Right cardiac atrium (tissue), 5 donors: Measurements from ENCODE around the gene CSNK1G1. TPM values are rescaled to one million over a fixed set of nuclear protein-coding genes. Genes with fewer than 3 reads are reported as not detected.
"Not testable (repeated sequence)": the region's sequence is repeated elsewhere in the genome, so short reads cannot be mapped to it uniquely, and the experiment has no call there.

Experiments
- ATAC-seq, 2 donors: fragments of 200-7000 bp; cut with Tn5 transposase; one replicate each; pipeline versions ENCODE4 v1.8.0 to v1.9.1; 2020; ENCODE audit warnings: moderate library complexity in 2 of 2, mild to moderate bottlenecking in 1 of 2
- DNase-seq, 3 donors: peaks; one replicate each; pipeline ENCODE4 v3.0.0-alpha.2; 2020
- H3K27ac ChIP-seq: one replicate; pipeline ENCODE4 v1.5.1; 2013; ENCODE audit warnings: mild to moderate bottlenecking, low read length, control low read depth, moderate library complexity
- H3K27me3 ChIP-seq: one replicate; pipeline ENCODE4 v1.6.1; 2013; ENCODE audit not compliant: control insufficient read depth, insufficient read depth
- H3K4me1 ChIP-seq: one replicate; pipeline ENCODE4 v1.6.1; 2013; ENCODE audit warnings: low read length; ENCODE audit not compliant: control insufficient read depth, insufficient read depth
- H3K4me3 ChIP-seq: one replicate; pipeline ENCODE4 v1.5.1; 2013; ENCODE audit warnings: low read length, control low read depth
- H3K9me3 ChIP-seq: one replicate; pipeline ENCODE4 v1.6.1; 2013; ENCODE audit warnings: low read length; ENCODE audit not compliant: control insufficient read depth
- WGBS: extraction: QIAGEN DNeasy Blood & Tissue Kit; methylation state at CpG from one replicate; pipeline ENCODE4 v1.1.7; 2013; 5-methylcytosine and 5-hydroxymethylcytosine counted together
- intact Hi-C, 4 donors: fragments of 100-400 bp; cut with DNase I; formaldehyde crosslinking; loops; one replicate each; pipeline versions ENCODE4 v1.11.0 to v1.14.0; 2022 to 2023
- polyA plus RNA-seq: library from polyadenylated mRNA; stranded (reverse); fragments of 200-250 nt; gene quantifications from one replicate; pipeline ENCODE4 v1.2.3, GENCODE V29; 2013
- total RNA-seq, 4 donors: library from RNA; stranded (reverse); fragmentation: NEBNext Ultra II Directional; extraction: Animal tissue kit (Norgen Biotek cat#: 25700); gene quantifications; one replicate each; pipeline ENCODE4 v1.2.1, GENCODE V29; 2021
- donor health status: healthy with polysubstance abuse.
- donor health status: DM: no; HTN: yes; CAD: no.
- donor health status: DM: no; HTN: no; CAD: no.
- donor health status: DM: no; HTN: yes; CAD: no; lungs with severe emphysema.
- donor health status: DM: yes; HTN: yes; CAD: no.

The CSNK1G1 gene
- total and polyA plus RNA-seq, 5 donors = 2.3 to 11.5 (median 7.7) TPM

GRCh38 chr15:64235552-64235951 is 120.4 kb downstream of the CSNK1G1 start:
- H3K4me3 ChIP-seq = no peak overlapping the region
- intact Hi-C loops = no loop called here
- H3K27me3 ChIP-seq = no peaks in the 10 kb centered on the region
- H3K27ac ChIP-seq = no peak overlapping the region
- DNase-seq (no peak), ATAC-seq (no peak)
- 98% methylated on average over 4 of the region's 4 CpGs for WGBS
- H3K9me3 ChIP-seq = no peaks in the 10 kb centered on the region
- H3K4me1 ChIP-seq = no peaks in the 10 kb centered on the region

DNA sequence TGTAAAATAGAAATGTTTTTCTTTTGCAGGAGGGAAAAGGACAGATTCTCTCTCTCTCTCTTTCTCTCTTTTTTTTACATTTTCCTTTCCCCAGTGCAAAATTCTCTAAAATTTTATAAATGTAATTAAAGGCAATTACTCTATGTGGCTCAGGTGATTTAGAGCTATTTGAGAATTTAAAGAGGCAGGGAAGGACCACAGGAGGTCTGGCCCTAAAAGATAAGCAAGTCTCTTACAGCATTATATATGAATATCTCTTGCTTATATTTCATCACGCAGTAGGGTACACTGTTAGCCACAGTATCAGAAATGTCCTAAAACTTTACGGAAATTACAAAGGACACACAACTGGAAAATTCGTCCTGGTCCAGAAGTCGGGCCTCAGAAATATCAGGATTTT is 122.7 kb downstream of the CSNK1G1 start:
- H3K9me3 ChIP-seq = no peaks in the 10 kb centered on the region
- WGBS = 98% methylated on average over 4 of the region's 4 CpGs
- H3K4me3 ChIP-seq = no peak overlapping the region
- no peaks in the 10 kb centered on the region for H3K4me1 ChIP-seq
- intact Hi-C loops = no loop called here
- ATAC-seq = no peak
- DNase-seq = no peak
- no peak overlapping the region for H3K27ac ChIP-seq
- H3K27me3 ChIP-seq = no peaks in the 10 kb centered on the region

GRCh38 chr15:64232400-64232799 is 123.6 kb downstream of the CSNK1G1 start:
- H3K4me3 ChIP-seq = no peak overlapping the region
- no peaks in the 10 kb centered on the region for H3K4me1 ChIP-seq
- WGBS = 49% methylated on average over 1 of the region's 1 CpG
- H3K9me3 ChIP-seq = no peaks in the 10 kb centered on the region
- H3K27ac ChIP-seq = no peak overlapping the region
- ATAC-seq (no peak), DNase-seq (no peak)
- H3K27me3 ChIP-seq = no peaks in the 10 kb centered on the region
- intact Hi-C loops = no loop called here

DNA sequence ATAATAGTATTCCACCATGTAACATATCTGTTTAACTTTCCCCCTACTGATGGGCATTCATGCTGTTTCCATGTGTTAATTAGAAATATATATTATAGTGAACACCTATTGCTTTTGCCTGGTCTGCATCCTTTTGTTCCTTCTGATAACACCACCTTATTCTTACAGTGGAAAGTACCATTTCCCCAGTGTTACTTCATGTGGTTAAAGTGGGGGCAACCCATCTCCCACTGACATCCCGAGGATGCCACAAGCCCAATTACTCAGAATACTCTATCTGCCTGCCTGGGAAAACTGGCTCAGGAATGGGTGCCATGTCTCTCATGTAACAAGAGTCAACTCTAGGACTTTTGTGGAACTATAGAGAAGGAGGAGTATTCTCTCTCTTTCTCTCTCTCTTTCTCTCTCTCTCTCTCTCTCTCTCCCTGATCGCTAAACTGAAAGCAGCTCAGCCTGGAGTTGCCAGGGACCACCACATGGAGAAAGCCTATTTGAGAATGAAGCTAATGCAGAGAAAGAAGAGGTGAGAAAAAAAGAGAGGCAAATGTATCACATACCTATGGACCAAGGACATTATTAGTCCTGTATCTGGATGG is 126.7 kb downstream of the CSNK1G1 start:
- no peak for ATAC-seq
- Histone ChIP-seq H3K27me3 (no peaks in the 10 kb centered on the region), H3K27ac (no peak overlapping the region), H3K4me3 (no peak overlapping the region), H3K4me1 (no peaks in the 10 kb centered on the region), H3K9me3 (no peaks in the 10 kb centered on the region)
- intact Hi-C loops = no loop called here
- DNase-seq = no peak
- WGBS = 88% methylated on average over 2 of the region's 2 CpGs

DNA sequence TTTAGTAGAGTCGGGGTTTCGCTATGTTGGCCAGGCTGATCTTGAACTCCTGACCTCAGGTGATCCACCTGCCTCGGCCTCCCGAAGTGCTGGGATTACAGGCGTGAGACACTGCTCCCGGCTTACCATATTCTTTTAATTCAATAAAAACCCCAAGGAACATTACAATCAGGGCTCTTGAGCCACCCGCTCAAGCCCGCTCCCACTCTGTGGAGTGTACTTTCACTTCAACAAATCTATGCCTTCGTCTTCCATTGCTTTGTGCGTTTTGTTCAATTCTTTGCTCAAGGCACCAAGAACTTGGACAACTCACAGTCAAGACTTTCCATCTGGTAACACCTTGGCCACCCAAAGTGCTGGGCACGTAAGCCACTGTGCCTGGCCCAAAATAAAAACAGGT is 130.2 kb downstream of the CSNK1G1 start:
- WGBS = 95% methylated on average over 11 of the region's 11 CpGs
- no peaks in the 10 kb centered on the region for H3K4me1 ChIP-seq

GRCh38 chr15:64224511-64224910 is 131.5 kb downstream of the CSNK1G1 start:
- intact Hi-C loops = no loop called here
- 12% methylated on average over 2 of the region's 2 CpGs for WGBS
- H3K27me3 ChIP-seq = no peaks in the 10 kb centered on the region
- no peak overlapping the region for H3K4me3 ChIP-seq
- ATAC-seq = peak in 1 of 2 donors; percentile 47
- no peaks in the 10 kb centered on the region for H3K4me1 ChIP-seq
- no peaks in the 10 kb centered on the region for H3K9me3 ChIP-seq
- no peak for DNase-seq
- H3K27ac ChIP-seq = no peak overlapping the region

More for the DNA sequence above, 130.2 kb downstream of the CSNK1G1 start:
- intact Hi-C loops = no loop called here
- ATAC-seq (no peak), DNase-seq (no peak)
- H3K27ac ChIP-seq = no peak overlapping the region
- no peak overlapping the region for H3K4me3 ChIP-seq
- no peaks in the 10 kb centered on the region for H3K27me3 ChIP-seq
- no peaks in the 10 kb centered on the region for H3K9me3 ChIP-seq

- intact Hi-C loops = no loop called here
- H3K4me1 ChIP-seq = no peaks in the 10 kb centered on the region
- H3K9me3 ChIP-seq = no peaks in the 10 kb centered on the region
- no peak overlapping the region for H3K27ac ChIP-seq
- no peaks in the 10 kb centered on the region for H3K27me3 ChIP-seq
- no peak for DNase-seq
- H3K4me3 ChIP-seq = no peak overlapping the region
- no peak for ATAC-seq
Measured at GRCh38 chr15:64223882-64224281, 132.1 kb downstream of the CSNK1G1 start.

GRCh38 chr15:64222573-64223366 is 133.2 kb downstream of the CSNK1G1 start:
- no peaks in the 10 kb centered on the region for H3K9me3 ChIP-seq
- no peak for ATAC-seq
- intact Hi-C loops = no loop called here
- no peak overlapping the region for H3K4me3 ChIP-seq
- 81% methylated on average over 3 of the region's 3 CpGs for WGBS
- no peaks in the 10 kb centered on the region for H3K4me1 ChIP-seq
- H3K27me3 ChIP-seq = no peaks in the 10 kb centered on the region
- H3K27ac ChIP-seq = no peak overlapping the region
- DNase-seq = no peak

GRCh38 chr15:64221911-64222310 is 134.1 kb downstream of the CSNK1G1 start:
- H3K9me3 ChIP-seq, ATAC-seq, H3K27ac ChIP-seq, H3K4me1 ChIP-seq, H3K27me3 ChIP-seq, H3K4me3 ChIP-seq, DNase-seq, intact Hi-C loops: not testable (repeated sequence)
- 100% methylated on average over 1 of the region's 1 CpG for WGBS

GRCh38 chr15:64217429-64217750 is 138.6 kb downstream of the CSNK1G1 start:
- H3K27ac ChIP-seq, intact Hi-C loops, DNase-seq, H3K4me1 ChIP-seq, ATAC-seq, H3K4me3 ChIP-seq, H3K27me3 ChIP-seq, H3K9me3 ChIP-seq: not testable (repeated sequence)
- 93% methylated on average over 5 of the region's 5 CpGs for WGBS

GRCh38 chr15:64216730-64217428 is 139.1 kb downstream of the CSNK1G1 start:
- H3K4me1 ChIP-seq = peaks cover 5% of the 10 kb centered on the region
- intact Hi-C loops = no loop called here
- no peaks in the 10 kb centered on the region for H3K9me3 ChIP-seq
- DNase-seq (peak; percentile 56 to 77 (median 76)), ATAC-seq (peak; percentile 55 to 77)
- H3K4me3 ChIP-seq = no peak overlapping the region
- H3K27me3 ChIP-seq = no peaks in the 10 kb centered on the region
- H3K27ac ChIP-seq = peak overlapping the region; percentile 37
- WGBS = 28% methylated on average over 2 of the region's 2 CpGs
